Activated naive CD8-positive, alpha-beta T cell treated with anti-CD3 and anti-CD28 coated beads, Interleukin-2, amount 10 ng/mL, durations not matched to agents 7 days and 5 days (primary cell): Measurements from ENCODE around the gene SYS1. TPM values are rescaled to one million over a fixed set of nuclear protein-coding genes. Genes with fewer than 3 reads are reported as not detected.
A peak's percentile ranks its signal among the peaks of the same experiment; 100 is the strongest.

Experiments
- ATAC-seq: fragments of 150-1000 bp; cut with Tn5 transposase; one replicate; pipeline ENCODE4 v1.10.0; 2021; ENCODE audit warnings: low read depth, moderate library complexity
- POLR2A ChIA-PET: fragments of 350-600 bp; sonication (Branson Sonifier 250); formaldehyde crosslinking; loops from one replicate; lab custom pipeline; 2021; ENCODE audit warnings: antibody characterized with exemption; lab: Charles Lee
- DNase-seq: peaks from one replicate; pipeline ENCODE4 v3.0.0; 2021
- H3K27ac Mint-ChIP-seq: one replicate; pipeline ENCODE4 v1.8.0; 2022; ENCODE audit warnings: mild to moderate bottlenecking, mixed read lengths
- H3K27me3 Mint-ChIP-seq: one replicate; pipeline ENCODE4 v1.8.0; 2022; ENCODE audit warnings: mild to moderate bottlenecking, moderate library complexity, mixed read lengths
- H3K36me3 Mint-ChIP-seq: one replicate; pipeline ENCODE4 v1.8.0; 2021; ENCODE audit warnings: mild to moderate bottlenecking, mixed read lengths
- H3K4me1 Mint-ChIP-seq: one replicate; pipeline ENCODE4 v1.8.0; 2021; ENCODE audit warnings: mixed read lengths
- H3K4me3 Mint-ChIP-seq: one replicate; pipeline ENCODE4 v1.8.0; 2022; ENCODE audit warnings: mild to moderate bottlenecking, moderate library complexity, mixed read lengths
- H3K9me3 Mint-ChIP-seq: one replicate; pipeline ENCODE4 v1.8.0; 2021; ENCODE audit warnings: mixed read lengths
- total RNA-seq, 2 experiments: library from RNA; stranded (reverse); gene quantifications; one replicate each; pipeline ENCODE4 v1.2.3, GENCODE V29; 2021

The SYS1 gene
- total RNA-seq, 2 experiments from 2014 or later, result 34.9 to 38.6 TPM

- Mint-ChIP-seq H3K4me3 (no peak overlapping the region), H3K4me1 (peaks cover 38% of the 10 kb centered on the region), H3K9me3 (no peaks in the 10 kb centered on the region), H3K27ac (no peak overlapping the region), H3K36me3 (peaks cover 15% of the 10 kb centered on the region), H3K27me3 (no peaks in the 10 kb centered on the region)
- ATAC-seq (no peak), DNase-seq (no peak)
- POLR2A ChIA-PET, result no interaction called here
These were observed 4.2 kb downstream of the SYS1 start for GRCh38 chr20:45367126-45367525.

GRCh38 chr20:45368221-45368980 lies 5.4 kb downstream of the SYS1 start:
- peak; percentile 53 for ATAC-seq
- H3K36me3 Mint-ChIP-seq, result peaks cover 15% of the 10 kb centered on the region
- H3K27ac Mint-ChIP-seq, result peak overlapping the region; percentile 44
- H3K4me3 Mint-ChIP-seq, result peak overlapping the region; percentile 71
- POLR2A ChIA-PET, result interaction anchor here (0.8 to 0.9 kb wide), 2 partner anchors 48 to 403 kb away, joined by 3 read pairs; partner anchors contain the start of gene PIGT
- H3K4me1 Mint-ChIP-seq, result peaks cover 42% of the 10 kb centered on the region
- no peaks in the 10 kb centered on the region for H3K9me3 Mint-ChIP-seq
- no peak for DNase-seq
- H3K27me3 Mint-ChIP-seq, result no peaks in the 10 kb centered on the region

- Mint-ChIP-seq H3K4me3 (no peak overlapping the region), H3K36me3 (peaks cover 12% of the 10 kb centered on the region), H3K27ac (peak overlapping the region; percentile 24), H3K4me1 (peaks cover 35% of the 10 kb centered on the region), H3K9me3 (no peaks in the 10 kb centered on the region), H3K27me3 (no peaks in the 10 kb centered on the region)
- no peak for ATAC-seq
- no peak for DNase-seq
- POLR2A ChIA-PET, result interaction anchor here (0.5 to 1.3 kb wide), 2 partner anchors 13 to 400 kb away, joined by 3 to 5 read pairs; no protein-coding TSS in a partner anchor
These were observed 7.7 kb downstream of the SYS1 start for GRCh38 chr20:45370571-45371160.

GRCh38 chr20:45372241-45372640 lies 9.3 kb downstream of the SYS1 start:
- H3K4me3 Mint-ChIP-seq, result peak overlapping the region; percentile 56
- peaks cover 29% of the 10 kb centered on the region for H3K4me1 Mint-ChIP-seq
- H3K9me3 Mint-ChIP-seq, result no peaks in the 10 kb centered on the region
- no peaks in the 10 kb centered on the region for H3K27me3 Mint-ChIP-seq
- DNase-seq (no peak), ATAC-seq (no peak)
- peak overlapping the region; percentile 71 for H3K27ac Mint-ChIP-seq
- peaks cover 7% of the 10 kb centered on the region for H3K36me3 Mint-ChIP-seq
- POLR2A ChIA-PET, result interaction anchor here (0.5 to 5.0 kb wide), 3 partner anchors 8 to 57 kb away, joined by 3 to 49 read pairs (median 23); partner anchors contain the start of gene SYS1

- ATAC-seq, result no peak
- H3K27me3 Mint-ChIP-seq, result no peaks in the 10 kb centered on the region
- H3K4me1 Mint-ChIP-seq, result peaks cover 28% of the 10 kb centered on the region
- no peaks in the 10 kb centered on the region for H3K9me3 Mint-ChIP-seq
- POLR2A ChIA-PET, result interaction anchor here (0.5 to 5.0 kb wide), 11 partner anchors 9 to 77 kb away, joined by 3 to 49 read pairs (median 6); partner anchors contain the start of genes PIGT, SDC4 and SYS1
- no peak for DNase-seq
- peak overlapping the region; percentile 96 for H3K27ac Mint-ChIP-seq
- H3K36me3 Mint-ChIP-seq, result peaks cover 7% of the 10 kb centered on the region
- H3K4me3 Mint-ChIP-seq, result peak overlapping the region; percentile 86
These were observed 9.8 kb downstream of the SYS1 start for GRCh38 chr20:45372646-45373352.

GRCh38 chr20:45373353-45374100 lies 10.6 kb downstream of the SYS1 start:
- H3K27ac Mint-ChIP-seq, result peak overlapping the region; percentile 96
- peak; percentile 89 for DNase-seq

GRCh38 chr20:45374101-45374467 lies 11.1 kb downstream of the SYS1 start:
- POLR2A ChIA-PET, result interaction anchor here (0.7 to 5.0 kb wide), 11 partner anchors 10 to 397 kb away, joined by 3 to 49 read pairs (median 6); partner anchors contain the start of genes PIGT and SYS1
- Mint-ChIP-seq H3K27ac (peak overlapping the region; percentile 96), H3K4me3 (peak overlapping the region; percentile 86), H3K4me1 (peaks cover 17% of the 10 kb centered on the region), H3K27me3 (no peaks in the 10 kb centered on the region), H3K9me3 (no peaks in the 10 kb centered on the region), H3K36me3 (peaks cover 1% of the 10 kb centered on the region)
- ATAC-seq, result no peak
- no peak for DNase-seq

More at GRCh38 chr20:45373353-45374100, 10.6 kb downstream of the SYS1 start:
- Mint-ChIP-seq H3K4me3 (peak overlapping the region; percentile 86), H3K9me3 (no peaks in the 10 kb centered on the region), H3K36me3 (peaks cover 3% of the 10 kb centered on the region), H3K4me1 (peaks cover 21% of the 10 kb centered on the region), H3K27me3 (no peaks in the 10 kb centered on the region)
- POLR2A ChIA-PET, result interaction anchor here (0.6 to 5.0 kb wide), 14 partner anchors 9 to 398 kb away, joined by 3 to 49 read pairs (median 4); partner anchors contain the start of genes PIGT, SDC4 and SYS1
- ATAC-seq, result peak; percentile 89

- Mint-ChIP-seq H3K4me1 (peaks cover 17% of the 10 kb centered on the region), H3K4me3 (no peak overlapping the region), H3K36me3 (peaks cover 4% of the 10 kb centered on the region), H3K9me3 (no peaks in the 10 kb centered on the region), H3K27me3 (no peaks in the 10 kb centered on the region), H3K27ac (peak overlapping the region; percentile 54)
- POLR2A ChIA-PET, result interaction anchor here (1.2 to 5.0 kb wide), 5 partner anchors 32 to 62 kb away, joined by 3 to 31 read pairs (median 3); no protein-coding TSS in a partner anchor
- DNase-seq (no peak), ATAC-seq (no peak)
These were observed 12.0 kb downstream of the SYS1 start for GRCh38 chr20:45374966-45375365.

- POLR2A ChIA-PET, result no interaction called here
- Mint-ChIP-seq H3K4me1 (peaks cover 16% of the 10 kb centered on the region), H3K9me3 (no peaks in the 10 kb centered on the region), H3K36me3 (peaks cover 4% of the 10 kb centered on the region), H3K27me3 (no peaks in the 10 kb centered on the region), H3K4me3 (no peak overlapping the region), H3K27ac (no peak overlapping the region)
- no peak for ATAC-seq
- DNase-seq, result no peak
These were observed 14.3 kb downstream of the SYS1 start for GRCh38 chr20:45377269-45377668.

GRCh38 chr20:45378191-45378590 lies 15.2 kb downstream of the SYS1 start, which contains the start of gene TP53TG5:
Gene TP53TG5 (minus strand): TSS chr20:45378325. CDS start chr20:45378236, 89 bp downstream.
- H3K27ac Mint-ChIP-seq, result no peak within 1 kb of the TSS
- H3K9me3 Mint-ChIP-seq, result no peaks in the 10 kb centered on the region
- H3K4me1 Mint-ChIP-seq, result peaks cover 11% of the 10 kb centered on the region
- ATAC-seq (no peak), DNase-seq (no peak)
- H3K4me3 Mint-ChIP-seq, result no peak within 1 kb of the TSS
- H3K36me3 Mint-ChIP-seq, result peaks cover 4% of the 10 kb centered on the region
- no peaks in the 10 kb centered on the region for H3K27me3 Mint-ChIP-seq
- POLR2A ChIA-PET, result no interaction called here

- no peak for DNase-seq
- Mint-ChIP-seq H3K36me3 (peaks cover 7% of the 10 kb centered on the region), H3K27ac (no peak overlapping the region), H3K4me3 (no peak overlapping the region), H3K9me3 (peaks cover 6% of the 10 kb centered on the region), H3K27me3 (peaks cover 6% of the 10 kb centered on the region), H3K4me1 (no peaks in the 10 kb centered on the region)
- POLR2A ChIA-PET, result no interaction called here
- ATAC-seq, result no peak
These were observed 24.3 kb downstream of the SYS1 start for GRCh38 chr20:45387274-45387673.

GRCh38 chr20:45390931-45391330 lies 28.0 kb downstream of the SYS1 start:
- Mint-ChIP-seq H3K4me1 (no peaks in the 10 kb centered on the region), H3K27ac (no peak overlapping the region), H3K9me3 (peaks cover 6% of the 10 kb centered on the region), H3K27me3 (peaks cover 6% of the 10 kb centered on the region), H3K36me3 (peaks cover 7% of the 10 kb centered on the region), H3K4me3 (no peak overlapping the region)
- ATAC-seq (no peak), DNase-seq (no peak)
- POLR2A ChIA-PET, result interaction anchor here (1.3 kb wide), 1 partner anchor 25 kb away, joined by 3 read pairs; the partner anchor contains the start of gene PIGT
